ENCODE results near the gene FOXJ3.

Gene FOXJ3

GRCh38 chr1:42139444-42139843 is 195.6 kb downstream of the FOXJ3 start:
- DNase-seq, result no peak

GRCh38 chr1:42138586-42138985 is 196.4 kb downstream of the FOXJ3 start:
- DNase-seq, result no peak

- no peak for DNase-seq
These were observed 197.3 kb downstream of the FOXJ3 start for GRCh38 chr1:42137766-42138165.

GRCh38 chr1:42136466-42136865 is 198.6 kb downstream of the FOXJ3 start:
- no peak for DNase-seq

- DNase-seq, result no peak
These were observed 199.6 kb downstream of the FOXJ3 start for GRCh38 chr1:42135426-42135825.

GRCh38 chr1:42133809-42134526 is 201.1 kb downstream of the FOXJ3 start:
- DNase-seq, result no peak

GRCh38 chr1:42133390-42133789 is 201.6 kb downstream of the FOXJ3 start:
- DNase-seq, result no peak

- DNase-seq, result no peak
These were observed 204.9 kb downstream of the FOXJ3 start for GRCh38 chr1:42130061-42130660.

GRCh38 chr1:42128964-42129363 is 206.1 kb downstream of the FOXJ3 start:
- DNase-seq, result no peak

GRCh38 chr1:42128499-42128898 is 206.5 kb downstream of the FOXJ3 start:
- DNase-seq, result no peak

- no peak for DNase-seq
These were observed 207.3 kb downstream of the FOXJ3 start for GRCh38 chr1:42127767-42128166.

Measured in activated T-cell treated with anti-CD3 and anti-CD28 coated beads, Interleukin-2, amount 50 U/mL, for 1 hour (primary cell).